NCI-H510A treated with DMSO at 0.1 percent for 48 hours (cell line): ENCODE measurements around the gene CPS1.

ENCODE experiments used
- DNase-seq: peaks from one replicate; lab custom pipeline; 2025; lab: John Stamatoyannopoulos, UW

The CPS1 gene

DNA sequence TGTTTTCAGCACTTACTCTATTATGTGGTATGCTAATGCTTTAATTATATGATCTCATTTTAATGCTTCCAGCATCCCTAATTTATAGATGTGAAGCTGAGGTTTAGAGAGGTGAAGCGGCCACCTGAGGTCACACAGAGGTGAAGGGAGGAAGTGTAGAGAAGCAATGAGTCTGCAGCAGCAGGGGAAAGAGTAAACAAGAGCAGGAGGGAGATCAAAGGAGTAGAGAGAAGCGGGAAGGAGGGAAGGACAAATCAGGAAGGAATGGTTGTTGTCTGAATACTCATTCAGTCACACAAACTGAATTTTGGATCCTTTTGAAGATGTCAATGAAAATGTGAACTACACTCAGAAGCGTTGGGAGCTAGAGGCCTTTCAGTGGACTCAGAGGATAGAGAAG lies 130.0 kb downstream of the CPS1 start:
- no peak for DNase-seq

- DNase-seq = no peak
These were observed 131.5 kb downstream of the CPS1 start for GRCh38 chr2:210687786-210688470.

DNA sequence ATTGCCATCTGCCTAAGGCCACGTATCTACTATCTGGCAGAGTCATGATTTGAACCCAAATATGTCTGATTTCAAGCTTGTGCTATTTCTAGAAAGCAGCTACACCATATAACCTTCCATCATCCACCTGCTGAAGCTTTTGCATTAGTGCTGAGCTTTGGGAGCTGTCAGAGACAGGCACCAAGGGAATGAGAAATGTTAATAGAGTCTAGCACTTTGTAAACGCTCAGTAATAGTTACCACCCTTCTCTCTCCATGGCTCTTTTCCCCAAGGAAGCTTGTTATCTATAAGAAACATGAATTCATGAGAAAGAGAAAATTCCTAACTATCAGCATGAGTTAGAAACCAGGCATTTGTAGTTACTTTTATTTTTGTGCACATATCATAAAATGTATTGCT lies 151.5 kb downstream of the CPS1 start:
- DNase-seq = no peak

DNA sequence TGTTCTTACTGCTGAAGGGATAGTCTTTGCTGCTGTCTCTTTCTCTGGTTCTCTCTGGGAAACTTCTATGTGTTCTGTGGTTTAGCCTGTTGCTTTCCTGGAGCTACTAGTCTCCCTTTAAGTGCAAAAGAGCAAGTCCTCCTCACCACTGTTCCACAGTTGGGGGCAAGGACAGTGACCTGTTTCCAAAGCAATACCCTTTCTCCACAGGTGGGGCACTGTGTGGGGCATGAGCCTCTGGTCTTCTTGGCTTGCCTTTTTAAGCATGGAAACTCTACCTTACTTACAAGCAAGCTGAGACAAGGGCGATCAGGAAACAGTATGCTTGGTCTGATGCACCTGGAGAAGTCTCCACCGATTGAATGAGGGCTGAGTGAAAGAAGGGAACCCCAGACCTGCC lies 156.7 kb downstream of the CPS1 start:
- no peak for DNase-seq

- no peak for DNase-seq
These were observed 159.2 kb downstream of the CPS1 start for GRCh38 chr2:210715560-210716082.

DNA sequence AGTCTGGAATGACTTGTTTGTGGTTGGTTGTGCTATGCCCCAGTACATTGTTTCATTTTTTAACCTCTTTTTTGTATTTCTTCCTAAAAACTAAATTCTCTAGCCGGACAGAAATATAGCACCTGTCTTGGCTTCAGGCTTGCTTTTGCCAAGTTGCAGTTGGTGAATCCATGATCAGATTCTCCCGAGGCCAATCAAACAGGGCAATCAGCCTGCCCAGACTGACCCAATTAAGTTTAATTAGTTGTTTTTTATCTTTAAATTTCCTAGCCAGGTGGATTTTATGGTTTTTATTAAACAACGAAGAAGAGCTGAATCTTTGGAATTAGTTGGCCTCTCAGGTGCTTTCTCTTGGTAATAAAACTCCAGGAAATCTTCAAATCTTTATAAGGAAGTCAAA lies 162.1 kb downstream of the CPS1 start:
- no peak for DNase-seq

GRCh38 chr2:210722092-210722491 lies 165.7 kb downstream of the CPS1 start:
- no peak for DNase-seq

GRCh38 chr2:210727549-210727948 lies 171.2 kb downstream of the CPS1 start:
- DNase-seq = no peak
